ENCODE results near the gene CLCN1.

CLCN1 gene

DNA sequence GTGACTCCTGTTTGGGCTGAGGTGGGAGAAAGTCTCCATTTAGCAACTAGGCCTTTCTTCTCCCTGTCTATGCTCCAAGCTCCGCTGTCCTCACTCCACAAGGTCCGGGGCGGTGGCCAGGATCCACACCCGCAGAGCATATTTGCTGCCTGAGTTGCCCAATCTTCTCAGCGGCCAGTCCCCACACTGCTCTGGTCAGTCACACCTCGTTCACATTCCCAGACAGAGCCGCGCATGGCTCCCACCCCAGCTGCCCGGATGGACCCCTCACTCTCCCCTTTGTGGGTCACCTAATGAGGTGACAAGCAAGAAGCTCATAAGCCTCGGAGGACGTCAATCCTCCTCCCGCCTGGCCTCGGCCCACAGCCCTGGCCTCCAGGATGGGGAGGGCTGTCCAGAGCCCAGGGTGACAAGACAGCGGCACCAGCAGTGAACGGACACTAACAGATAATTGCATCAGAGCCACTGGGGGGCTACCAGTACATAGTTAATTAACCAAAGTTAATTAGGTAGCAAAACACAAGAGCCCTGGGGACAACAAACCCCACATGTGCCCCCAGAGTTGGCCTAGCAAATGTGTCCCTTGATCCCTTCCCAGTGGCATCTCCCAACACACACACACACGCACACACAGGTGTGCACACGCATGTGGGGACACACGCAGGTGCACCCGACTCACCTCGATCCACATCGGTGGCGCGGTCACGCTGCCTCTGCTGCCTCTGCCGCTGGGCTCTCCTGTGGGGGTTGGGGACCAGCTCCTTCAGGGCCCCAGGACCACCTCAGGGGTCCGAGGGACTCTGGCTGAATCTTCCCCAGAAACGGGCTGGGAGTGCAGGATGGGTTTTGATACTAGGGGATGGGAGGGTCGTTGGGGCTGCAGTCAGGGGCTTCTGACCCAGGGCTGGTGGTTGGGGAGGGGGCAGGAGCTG, 81.0 kb downstream of the CLCN1 start:
- DNase-seq (ENCODE audit: low read depth) = peak; percentile 76

DNA sequence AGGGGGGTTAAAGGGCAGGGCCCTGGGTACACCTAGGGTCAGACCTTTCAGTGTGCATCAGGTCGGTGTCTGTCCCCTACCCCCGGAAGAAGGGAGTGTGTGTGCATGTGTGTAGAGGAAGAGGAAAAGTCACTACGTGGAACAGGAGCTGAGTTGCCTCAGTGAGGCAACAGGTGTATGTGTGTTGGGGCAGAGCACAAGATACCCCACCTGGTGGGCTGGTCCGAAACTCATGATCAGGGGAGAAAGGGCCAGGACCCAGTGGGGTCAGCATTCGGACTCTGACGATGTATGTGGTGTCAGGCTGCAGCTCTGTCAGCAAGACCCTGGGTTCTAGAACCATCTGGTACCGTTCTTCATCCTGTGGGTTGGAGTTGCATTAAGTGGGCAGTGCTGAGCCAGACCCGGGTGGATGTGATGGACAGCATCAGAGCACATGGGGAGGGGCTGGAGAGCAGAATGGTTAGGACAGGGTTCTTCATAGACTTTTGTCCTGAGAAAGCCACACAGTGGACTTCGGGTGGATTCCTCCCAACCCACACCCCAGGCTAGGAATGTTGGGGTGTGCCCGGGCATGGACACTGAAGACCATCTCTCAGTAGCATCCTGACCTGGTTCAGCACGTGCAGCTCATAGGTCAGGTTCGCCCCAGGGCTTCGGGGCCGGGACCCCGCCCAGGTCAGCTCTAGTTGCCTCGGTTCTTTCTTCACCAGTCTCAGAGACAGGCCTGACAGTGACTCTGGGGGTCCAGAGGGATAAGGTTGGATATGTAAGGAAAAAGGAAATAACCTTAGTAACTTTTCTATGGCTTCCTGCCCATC, 82.0 kb downstream of the CLCN1 start:
- DNase-seq (ENCODE audit: low read depth) = no peak

DNA sequence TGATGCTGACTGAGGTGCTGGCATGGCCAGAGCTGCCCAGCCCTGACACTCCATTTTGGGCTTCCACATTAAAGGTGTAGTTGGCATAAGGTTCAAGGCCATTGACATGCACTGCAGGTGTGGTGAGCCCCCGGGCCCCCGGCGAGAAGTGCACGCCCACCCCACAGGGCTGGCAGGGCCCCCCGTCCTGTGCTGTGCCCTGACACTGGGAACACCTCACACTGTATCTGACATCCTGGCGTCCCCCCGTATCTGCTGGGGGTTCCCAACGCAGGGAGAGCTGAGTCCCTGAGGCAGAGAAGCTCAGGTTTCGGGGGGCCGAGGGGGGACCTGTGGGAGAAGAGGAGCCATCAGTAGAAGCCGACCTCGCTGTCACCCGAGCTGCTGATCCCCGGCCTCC, 82.7 kb downstream of the CLCN1 start:
- DNase-seq (ENCODE audit: low read depth) = no peak

DNA sequence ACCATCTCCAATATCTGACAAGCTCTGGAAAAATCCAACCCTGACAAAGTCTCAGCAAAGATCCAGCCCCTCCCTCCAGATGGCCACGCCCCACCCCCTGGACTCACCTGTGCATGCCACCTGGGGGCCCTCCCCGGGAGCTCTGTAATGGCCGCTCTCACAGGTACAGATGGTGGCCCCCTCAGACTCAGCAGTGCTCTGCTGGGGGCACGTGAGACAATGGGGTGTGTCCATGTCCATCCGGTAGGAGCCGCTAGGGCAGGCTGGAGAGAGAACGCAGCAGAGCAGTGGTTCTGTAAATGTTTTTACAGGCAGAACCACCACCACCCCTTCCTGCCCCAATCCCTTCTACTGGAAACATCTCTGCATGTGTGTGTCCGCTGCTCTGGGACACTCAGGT, 83.2 kb downstream of the CLCN1 start:
- DNase-seq (ENCODE audit: low read depth) = no peak

DNA sequence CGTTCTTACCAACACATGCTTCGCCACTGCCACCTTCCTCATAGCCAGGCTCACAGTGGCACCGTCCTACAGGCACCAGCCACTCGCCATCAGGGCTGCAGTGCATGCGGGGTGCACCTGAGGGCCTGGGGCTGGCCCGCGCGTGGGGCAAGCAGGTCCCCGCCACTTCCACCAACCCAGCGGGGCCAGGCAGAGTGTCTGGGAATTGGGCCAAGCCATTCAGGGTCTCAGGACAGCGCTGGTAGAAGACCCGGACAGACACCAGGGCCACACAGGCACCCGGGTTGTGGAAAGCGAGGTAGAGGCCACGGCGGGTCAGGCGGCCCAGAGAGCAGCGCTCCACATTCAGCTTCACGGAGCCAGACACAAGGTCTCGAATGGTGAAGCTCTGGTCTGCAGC, 83.7 kb downstream of the CLCN1 start:
- DNase-seq (ENCODE audit: low read depth) = no peak

DNA sequence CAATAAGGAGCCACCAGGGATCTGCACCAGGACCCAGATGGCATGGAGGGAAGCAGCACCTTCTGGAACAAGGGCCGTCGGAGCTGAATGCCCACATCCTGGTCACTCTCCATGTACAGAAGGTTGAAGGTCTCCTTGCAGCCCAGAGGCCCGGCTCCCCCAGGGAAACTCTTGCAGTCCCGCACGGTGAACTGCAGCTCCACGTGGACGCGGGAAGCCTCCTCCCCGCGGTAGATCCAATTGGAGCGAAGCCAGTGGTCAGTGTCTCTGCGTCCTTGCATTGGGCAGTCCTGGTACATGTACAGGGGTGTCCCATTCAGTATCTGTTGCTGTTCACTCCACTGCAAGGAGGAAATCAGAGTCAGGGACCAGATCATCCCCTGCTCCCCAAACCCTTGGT, 85.4 kb downstream of the CLCN1 start:
- DNase-seq (ENCODE audit: low read depth) = no peak

All from EH (cell line).